Smooth muscle cell (in vitro differentiated cells): ENCODE data around the gene MVB12B. TPM values are rescaled to one million over a fixed set of nuclear protein-coding genes. Genes with fewer than 3 reads are reported as not detected.
A peak's percentile ranks its signal among the peaks of the same experiment; 100 is the strongest.

Source experiments
- DNase-seq: peaks from one replicate; lab custom pipeline; 2025; ENCODE audit not compliant: unreplicated experiment; lab: John Stamatoyannopoulos, UW
- H2AFZ ChIP-seq: fragments of 200-600 bp; sonication (generic); 2 replicates; pipeline ENCODE4 v1.6.0; 2016; ENCODE audit warnings: antibody characterized with exemption, low read depth, mild to moderate bottlenecking
- H3F3A ChIP-seq: fragments of 200-600 bp; sonication (generic); 2 replicates; pipeline ENCODE4 v1.6.0; 2017; ENCODE audit warnings: antibody characterized with exemption, low read depth
- H3K27ac ChIP-seq: fragments of 200-600 bp; sonication (generic); 2 replicates; pipeline ENCODE4 v1.5.1; 2016; ENCODE audit warnings: low read depth, mild to moderate bottlenecking
- H3K27me3 ChIP-seq: fragments of 200-600 bp; sonication (generic); 2 replicates; pipeline ENCODE4 v1.6.1; 2016; ENCODE audit warnings: low read depth, mild to moderate bottlenecking
- H3K36me3 ChIP-seq: fragments of 200-600 bp; sonication (generic); 2 replicates; pipeline ENCODE4 v1.5.1; 2016; ENCODE audit warnings: low read depth
- H3K4me1 ChIP-seq: fragments of 200-600 bp; sonication (generic); 2 replicates; pipeline ENCODE4 v1.5.1; 2016; ENCODE audit warnings: low read depth
- H3K4me2 ChIP-seq: fragments of 200-600 bp; sonication (generic); 2 replicates; pipeline ENCODE4 v1.6.0; 2016; ENCODE audit warnings: mild to moderate bottlenecking
- H3K4me3 ChIP-seq: fragments of 200-600 bp; sonication (generic); 2 replicates; pipeline ENCODE4 v1.5.1; 2016; ENCODE audit warnings: mild to moderate bottlenecking
- H3K79me2 ChIP-seq: fragments of 200-600 bp; sonication (generic); 2 replicates; pipeline ENCODE4 v1.6.0; 2016; ENCODE audit warnings: low read depth, mild to moderate bottlenecking
- H3K9ac ChIP-seq: fragments of 200-600 bp; sonication (generic); 2 replicates; pipeline ENCODE4 v1.6.0; 2016; ENCODE audit warnings: low read depth
- H3K9me3 ChIP-seq: fragments of 200-600 bp; sonication (generic); replicated peaks from 2 replicates; pipeline ENCODE4 v1.5.1; 2016; ENCODE audit warnings: low read depth
- H4K20me1 ChIP-seq: fragments of 200-600 bp; sonication (generic); 2 replicates; pipeline ENCODE4 v1.6.0; 2016; ENCODE audit warnings: low read depth
- CTCF ChIP-seq: fragments of 200-600 bp; sonication (generic); IDR thresholded peaks from 2 replicates; pipeline ENCODE4 v1.5.1; 2017; ENCODE audit warnings: borderline replicate concordance, mild to moderate bottlenecking, antibody characterized with exemption; ENCODE audit not compliant: insufficient read depth, poor library complexity, severe bottlenecking
- WGBS: methylation state at CpG from one replicate; pipeline ENCODE4 v1.1.7; 2016; ENCODE audit warnings: low lambda C conversion rate; 5-methylcytosine and 5-hydroxymethylcytosine counted together
- polyA plus RNA-seq: library from polyadenylated mRNA; unstranded; fragments of >200 nt; fragmentation: Nextera tagmentation; extraction: Ambion mirVana; gene quantifications from 2 replicates; pipeline ENCODE4 v1.2.1, GENCODE V29; 2016
- total RNA-seq: library from RNA; depleted of rRNA; stranded (reverse); fragments of >200 nt; gene quantifications from 2 replicates; pipeline ENCODE4 v1.2.3, GENCODE V29; 2014

Gene MVB12B
- total and polyA plus RNA-seq, 2 experiments from 2014 or later = 4.3 to 5.4 TPM

GRCh38 chr9:126516561-126516935 lies 189.9 kb downstream of the MVB12B start:
- peaks cover 8% of the 10 kb centered on the region for H3F3A ChIP-seq
- WGBS = 76% methylated on average over 8 of the region's 8 CpGs

GRCh38 chr9:126516936-126517832 lies 190.6 kb downstream of the MVB12B start:
- Histone ChIP-seq H3K27me3 (peaks cover 11% of the 10 kb centered on the region), H3K27ac (peak overlapping the region; percentile 62)

More at GRCh38 chr9:126516561-126516935, 189.9 kb downstream of the MVB12B start:
- DNase-seq = no peak
- H3K36me3 ChIP-seq = no peaks in the 10 kb centered on the region
- peak overlapping the region; percentile 62 for H3K27ac ChIP-seq
- no peak overlapping the region for H3K9ac ChIP-seq
- no peaks in the 10 kb centered on the region for H3K9me3 ChIP-seq
- peak overlapping the region; percentile 87 for H3K4me2 ChIP-seq
- TF ChIP-seq CTCF = no peak
- no peak overlapping the region for H2AFZ ChIP-seq
- no peaks in the 10 kb centered on the region for H3K79me2 ChIP-seq
- H3K4me1 ChIP-seq = peaks cover 32% of the 10 kb centered on the region
- peaks cover 11% of the 10 kb centered on the region for H3K27me3 ChIP-seq
- H4K20me1 ChIP-seq = no peaks in the 10 kb centered on the region
- no peak overlapping the region for H3K4me3 ChIP-seq

GRCh38 chr9:126517833-126518356 lies 191.3 kb downstream of the MVB12B start:
- no peak for TF ChIP-seq CTCF
- Histone ChIP-seq H3K27me3 (peaks cover 11% of the 10 kb centered on the region), H2AFZ (no peak overlapping the region), H3K4me3 (no peak overlapping the region), H4K20me1 (no peaks in the 10 kb centered on the region), H3F3A (peaks cover 8% of the 10 kb centered on the region), H3K79me2 (no peaks in the 10 kb centered on the region), H3K4me1 (peaks cover 34% of the 10 kb centered on the region), H3K27ac (peak overlapping the region; percentile 62), H3K36me3 (no peaks in the 10 kb centered on the region), H3K4me2 (peak overlapping the region; percentile 87), H3K9ac (no peak overlapping the region), H3K9me3 (no peaks in the 10 kb centered on the region)
- no peak for DNase-seq
- 50% methylated on average over 9 of the region's 9 CpGs for WGBS

More at GRCh38 chr9:126516936-126517832, 190.6 kb downstream of the MVB12B start:
- no peak for TF ChIP-seq CTCF
- H3K9ac ChIP-seq = no peak overlapping the region
- H3K36me3 ChIP-seq = no peaks in the 10 kb centered on the region
- no peaks in the 10 kb centered on the region for H3K79me2 ChIP-seq
- peaks cover 34% of the 10 kb centered on the region for H3K4me1 ChIP-seq
- H3F3A ChIP-seq = peaks cover 8% of the 10 kb centered on the region
- peak; percentile 67 for DNase-seq
- no peaks in the 10 kb centered on the region for H3K9me3 ChIP-seq
- H3K4me3 ChIP-seq = peak overlapping the region; percentile 47
- WGBS = 14% methylated on average over 32 of the region's 32 CpGs
- H3K4me2 ChIP-seq = peak overlapping the region; percentile 87
- H4K20me1 ChIP-seq = no peaks in the 10 kb centered on the region
- peak overlapping the region; percentile 51 for H2AFZ ChIP-seq
